HepG2 (cell line): ENCODE measurements around the gene USP15. TPM values are rescaled to one million over a fixed set of nuclear protein-coding genes. Genes with fewer than 3 reads are reported as not detected.
A peak's percentile ranks its signal among the peaks of the same experiment; 100 is the strongest.

Experiments
- NFAT5 ChIP-seq: sonication (generic); formaldehyde crosslinking; IDR thresholded peaks from 2 replicates; pipeline ENCODE4 v1.4.0; 2020; ENCODE audit warnings: missing genetic modification reagents
- PATZ1 ChIP-seq: sonication (generic); formaldehyde crosslinking; IDR thresholded peaks from 2 replicates; pipeline ENCODE4 v1.4.0; 2020; ENCODE audit warnings: missing genetic modification reagents
- POLR2AphosphoS2 ChIP-seq: IDR thresholded peaks from 2 replicates; pipeline ENCODE4 v1.6.1; 2011; ENCODE audit warnings: low read depth, low read length, improper control_type of control experiment
- SNAPC4 ChIP-seq: sonication (generic); formaldehyde crosslinking; IDR thresholded peaks from 2 replicates; pipeline ENCODE4 v1.4.0; 2020; ENCODE audit warnings: mild to moderate bottlenecking, missing genetic modification reagents
- ZNF276 ChIP-seq: sonication (generic); formaldehyde crosslinking; IDR thresholded peaks from 2 replicates; pipeline ENCODE4 v1.4.0; 2020; ENCODE audit warnings: mild to moderate bottlenecking, low read depth, missing genetic modification reagents
- ZNF639 ChIP-seq: conservative IDR thresholded peaks from 2 replicates; pipeline ENCODE4 v1.6.1; 2018; ENCODE audit warnings: missing genetic modification reagents
- ZSCAN31 ChIP-seq: sonication (generic); formaldehyde crosslinking; IDR thresholded peaks from 2 replicates; pipeline ENCODE4 v1.5.0; 2020; ENCODE audit warnings: low read depth, mild to moderate bottlenecking, missing genetic modification reagents
- polyA plus RNA-seq, 8 experiments: library from polyadenylated mRNA; depleted of rRNA in 3 of 8; stranded (reverse) in 7 of 8; unstranded in 1 of 8; fragments of >200 nt; fragmentation: Illumina TruSeq in 4 of 8; extraction: Trizol in 4 of 8; gene quantifications; 2 replicates each; pipeline versions ENCODE4 v1.2.1 to v1.2.3, GENCODE V29; 2011 to 2016; ENCODE audit warnings: low read depth in 4 of 8, missing spikeins in 1 of 8, mixed read lengths in 1 of 8; ENCODE audit not compliant: insufficient read depth in 1 of 8
- total RNA-seq, 5 experiments: library from RNA; depleted of rRNA; stranded (reverse); fragments of >200 nt; fragmentation: Illumina TruSeq; extraction: Trizol; gene quantifications; 2 replicates each; pipeline ENCODE4 v1.2.3, GENCODE V29; 2016; ENCODE audit warnings: low read depth in 1 of 5
- TF ChIP-seq, protein P1 (sequence below), 2 experiments: sonication (generic) in 1 of 2; formaldehyde crosslinking in 1 of 2; IDR thresholded peaks; 2 replicates each; pipeline versions ENCODE4 v1.4.0 to v1.6.1; 2018 to 2020; ENCODE audit warnings: missing genetic modification reagents in 2 of 2, borderline replicate concordance in 1 of 2, low read depth in 1 of 2, mild to moderate bottlenecking in 1 of 2, missing biosample characterization in 1 of 2

USP15 gene
- total and polyA plus RNA-seq, 2 of the 13 experiments (the other 11 are each of a cell fraction or from before 2014, with no cell fraction given), result 17.3 to 51.7 TPM

- TF ChIP-seq SNAPC4 (CRISPR knock-in tag) (no peak; the same call in 1 of the 2 replicates), POLR2AphosphoS2 (no peak), PATZ1 (peak; percentile 88), ZNF639 (CRISPR knock-in tag) (peak; percentile 71; the same call in 1 of the 2 replicates), NFAT5 (CRISPR knock-in tag) (no peak), ZSCAN31 (peak; percentile 49; the same call in 1 of the 2 replicates), ZNF276 (CRISPR knock-in tag) (peak; percentile 73; the same call in 1 of the 2 replicates)
- TF ChIP-seq, protein P1, sequence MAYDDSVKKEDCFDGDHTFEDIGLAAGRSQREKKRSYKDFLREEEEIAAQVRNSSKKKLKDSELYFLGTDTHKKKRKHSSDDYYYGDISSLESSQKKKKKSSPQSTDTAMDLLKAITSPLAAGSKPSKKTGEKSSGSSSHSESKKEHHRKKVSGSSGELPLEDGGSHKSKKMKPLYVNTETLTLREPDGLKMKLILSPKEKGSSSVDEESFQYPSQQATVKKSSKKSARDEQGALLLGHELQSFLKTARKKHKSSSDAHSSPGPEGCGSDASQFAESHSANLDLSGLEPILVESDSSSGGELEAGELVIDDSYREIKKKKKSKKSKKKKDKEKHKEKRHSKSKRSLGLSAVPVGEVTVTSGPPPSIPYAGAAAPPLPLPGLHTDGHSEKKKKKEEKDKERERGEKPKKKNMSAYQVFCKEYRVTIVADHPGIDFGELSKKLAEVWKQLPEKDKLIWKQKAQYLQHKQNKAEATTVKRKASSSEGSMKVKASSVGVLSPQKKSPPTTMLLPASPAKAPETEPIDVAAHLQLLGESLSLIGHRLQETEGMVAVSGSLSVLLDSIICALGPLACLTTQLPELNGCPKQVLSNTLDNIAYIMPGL (CRISPR knock-in tag; IDR thresholded peaks at IDR 0.05; ENCODE audit: borderline replicate concordance in 1 of 2, low read depth in 1 of 2), result peak; percentile 97 to 99
Measured at GRCh38 chr12:62259993-62260732, at the start of gene USP15 (continued).
